GM21723 (cell line): ENCODE results near the gene WDR18.

Experiments
- ATAC-seq: cut with Tn5 transposase; IDR thresholded peaks from one replicate; pipeline ENCODE4 v1.9.1; 2021; ENCODE audit warnings: mild to moderate bottlenecking, moderate library complexity; ENCODE audit not compliant: unreplicated experiment

Gene WDR18

GRCh38 chr19:991174-991931 lies 7.2 kb downstream of the WDR18 start:
- ATAC-seq: no peak

DNA sequence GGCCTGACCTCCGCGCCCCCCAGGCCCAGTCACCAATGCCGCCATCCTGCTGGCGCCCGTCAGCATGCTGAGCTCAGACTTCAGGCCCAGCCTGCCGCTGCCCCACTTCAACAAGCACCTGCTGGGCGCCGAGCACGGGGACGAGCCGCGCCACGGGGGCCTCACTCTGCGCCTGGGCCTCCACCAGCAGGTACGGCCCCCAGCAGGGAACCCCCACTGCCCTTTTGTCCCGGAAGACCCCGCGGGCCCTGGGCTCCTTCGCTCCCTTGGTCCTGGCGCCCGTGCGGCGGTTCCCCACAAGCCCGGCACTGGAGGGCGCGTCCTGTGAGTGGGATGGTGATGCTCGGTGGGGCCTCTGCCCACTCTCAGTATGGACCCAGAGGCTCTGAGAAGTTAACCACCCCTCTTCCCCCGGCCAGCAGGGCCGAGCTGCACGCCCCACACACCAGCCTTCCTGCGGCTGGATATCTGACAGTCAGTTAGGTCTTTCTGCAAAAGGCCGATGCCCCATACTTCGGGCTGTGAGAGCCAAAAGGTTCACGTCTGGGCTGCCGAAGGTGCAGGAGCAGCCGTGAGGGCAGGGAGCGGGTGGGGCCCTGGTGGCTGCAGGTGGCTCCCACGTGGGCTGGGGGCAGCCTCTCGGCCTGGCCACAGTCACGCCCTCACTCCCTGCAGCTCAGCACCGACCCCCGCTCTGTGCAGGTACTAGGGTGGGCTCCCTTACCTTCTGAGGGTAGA lies 8.0 kb downstream of the WDR18 start:
- no peak for ATAC-seq

- no peak for ATAC-seq
Measured at GRCh38 chr19:992670-993055, 8.5 kb downstream of the WDR18 start.

- ATAC-seq: no peak
Measured at GRCh38 chr19:993361-993830, 9.3 kb downstream of the WDR18 start.

GRCh38 chr19:993831-994393 lies 9.8 kb downstream of the WDR18 start:
- no peak for ATAC-seq

GRCh38 chr19:994516-994915 lies 10.4 kb downstream of the WDR18 start:
- no peak for ATAC-seq

- ATAC-seq: no peak
Measured at GRCh38 chr19:995051-995827, 11.1 kb downstream of the WDR18 start.

GRCh38 chr19:996051-996838 lies 12.1 kb downstream of the WDR18 start:
- no peak for ATAC-seq

DNA sequence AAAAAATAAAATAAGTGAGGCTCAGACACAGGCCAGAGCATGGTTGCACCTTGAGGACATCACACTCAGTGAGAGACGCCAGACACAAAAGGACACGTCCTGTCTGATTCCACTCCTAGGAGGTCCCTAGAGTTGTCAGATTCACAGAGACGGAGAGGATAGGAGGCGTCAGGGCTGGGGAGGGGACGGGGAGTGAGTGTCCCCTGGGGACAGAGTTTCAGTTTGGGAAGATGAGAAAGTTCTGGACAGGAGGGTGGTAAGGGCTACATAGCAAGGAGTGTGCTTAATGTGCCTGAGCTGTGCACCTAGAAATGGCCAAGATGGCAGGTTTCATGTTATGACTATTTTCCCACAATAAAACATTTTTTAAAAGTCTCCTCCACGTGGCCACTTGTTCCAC lies 13.9 kb downstream of the WDR18 start:
- ATAC-seq: no peak

GRCh38 chr19:999379-999719 lies 15.2 kb downstream of the WDR18 start:
- ATAC-seq: no peak

- ATAC-seq: no peak
Measured at GRCh38 chr19:1000095-1000494, 15.9 kb downstream of the WDR18 start, which contains the start of gene GRIN3B. Gene GRIN3B (plus strand): TSS chr19:1000419. CDS start chr19:1000438, 19 bp downstream.

DNA sequence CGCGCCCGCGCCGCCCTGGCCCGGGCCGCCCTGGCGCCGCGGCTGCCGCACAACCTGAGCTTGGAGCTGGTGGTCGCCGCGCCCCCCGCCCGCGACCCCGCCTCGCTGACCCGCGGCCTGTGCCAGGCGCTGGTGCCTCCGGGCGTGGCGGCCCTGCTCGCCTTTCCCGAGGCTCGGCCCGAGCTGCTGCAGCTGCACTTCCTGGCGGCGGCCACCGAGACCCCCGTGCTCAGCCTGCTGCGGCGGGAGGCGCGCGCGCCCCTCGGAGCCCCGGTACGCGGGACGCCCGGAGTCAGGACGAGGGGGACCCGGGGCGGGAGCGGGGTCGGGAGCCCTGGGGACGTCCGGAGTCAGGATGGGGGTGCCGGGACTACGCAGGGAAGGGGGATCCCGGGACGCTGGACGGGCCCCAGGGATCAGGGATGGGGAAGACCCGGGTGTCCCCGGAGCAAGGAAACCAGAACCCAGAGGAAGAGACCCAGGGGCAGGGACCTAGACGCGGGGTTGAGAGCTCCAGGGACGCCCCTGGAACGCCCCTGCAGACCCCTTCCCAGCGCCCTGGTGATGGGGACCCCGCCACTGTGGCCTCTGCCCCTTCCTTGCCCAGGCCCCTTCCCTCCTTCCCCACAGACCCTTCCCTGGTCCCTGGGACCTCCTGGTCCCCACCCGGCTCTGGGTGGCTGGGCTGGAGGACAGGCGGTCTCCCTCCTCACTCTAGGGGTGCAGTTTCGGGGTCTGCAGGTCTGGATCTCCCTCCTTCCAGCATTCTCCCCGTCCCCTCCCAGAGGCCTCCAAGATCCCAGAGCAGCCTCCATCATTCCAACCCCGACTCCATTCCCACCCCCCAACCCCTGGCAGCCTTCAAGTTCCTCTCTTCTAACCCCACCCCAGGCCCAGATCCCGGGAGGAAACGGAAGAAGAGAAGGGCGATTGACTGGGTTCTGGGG lies 16.7 kb downstream of the WDR18 start:
- ATAC-seq: no peak

- ATAC-seq: no peak
Measured at GRCh38 chr19:1001538-1002166, 17.5 kb downstream of the WDR18 start.

DNA sequence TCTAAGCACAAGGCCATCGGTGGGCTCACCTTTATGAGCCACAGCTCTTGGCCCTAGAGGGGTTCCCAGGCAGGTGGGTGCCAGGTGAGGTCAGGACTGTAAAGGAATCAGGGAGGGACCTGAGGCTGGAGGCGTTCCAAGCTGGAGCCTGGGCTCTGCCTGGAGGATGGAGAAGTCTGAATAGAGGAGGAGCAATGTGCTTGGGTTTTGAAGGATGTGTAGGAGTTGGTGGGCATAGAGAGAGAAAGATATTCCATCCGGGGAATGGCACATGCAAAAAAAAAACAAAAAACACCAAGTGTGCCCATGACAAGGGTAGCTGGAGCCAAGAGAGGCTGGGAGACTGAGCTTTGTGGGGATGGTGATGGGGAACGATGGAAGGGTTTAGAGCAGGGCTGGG lies 18.5 kb downstream of the WDR18 start:
- ATAC-seq: no peak

DNA sequence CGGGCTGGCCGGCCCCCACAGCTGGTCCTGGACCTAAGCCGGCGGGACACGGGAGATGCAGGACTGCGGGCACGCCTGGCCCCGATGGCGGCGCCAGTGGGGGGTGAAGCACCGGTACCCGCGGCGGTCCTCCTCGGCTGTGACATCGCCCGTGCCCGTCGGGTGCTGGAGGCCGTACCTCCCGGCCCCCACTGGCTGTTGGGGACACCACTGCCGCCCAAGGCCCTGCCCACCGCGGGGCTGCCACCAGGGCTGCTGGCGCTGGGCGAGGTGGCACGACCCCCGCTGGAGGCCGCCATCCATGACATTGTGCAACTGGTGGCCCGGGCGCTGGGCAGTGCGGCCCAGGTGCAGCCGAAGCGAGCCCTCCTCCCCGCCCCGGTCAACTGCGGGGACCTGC lies 19.1 kb downstream of the WDR18 start:
- no peak for ATAC-seq

GRCh38 chr19:1004204-1004802 lies 20.2 kb downstream of the WDR18 start:
- no peak for ATAC-seq

- no peak for ATAC-seq
Measured at GRCh38 chr19:1004803-1005664, 20.9 kb downstream of the WDR18 start.
